Vagina (tissue), 2 donors: ENCODE results near the gene UBE2G2. TPM values are rescaled to one million over a fixed set of nuclear protein-coding genes. Genes with fewer than 3 reads are reported as not detected.

ENCODE experiments used
- DNase-seq, 2 donors: peaks; one replicate each; pipeline ENCODE4 v3.0.0-alpha.2; 2017; ENCODE audit errors: extremely low spot score in 2 of 2
- H3K27ac ChIP-seq: fragments of 200-600 bp; sonication (generic); one replicate; pipeline ENCODE4 v1.5.1; 2019
- H3K27me3 ChIP-seq: fragments of 200-600 bp; sonication (generic); one replicate; pipeline ENCODE4 v1.5.1; 2019
- H3K36me3 ChIP-seq, 2 donors: fragments of 200-600 bp; sonication (generic); one replicate each; pipeline ENCODE4 v1.5.1; 2017 to 2019
- H3K4me1 ChIP-seq: fragments of 200-600 bp; sonication (generic); one replicate; pipeline ENCODE4 v1.5.1; 2019
- H3K4me3 ChIP-seq, 2 donors: fragments of 200-600 bp; sonication (generic); 1 replicate in 1 of 2; 2 replicates in 1 of 2; pipeline ENCODE4 v1.5.1; 2016 to 2019
- H3K9me3 ChIP-seq: fragments of 200-600 bp; sonication (generic); one replicate; pipeline ENCODE4 v1.5.1; 2019
- CTCF ChIP-seq, 3 experiments: fragments of 450-650 bp in 2 of 3; fragments of 200-600 bp in 1 of 3; sonication (generic) in 1 of 3; IDR thresholded peaks; one replicate each; pipeline ENCODE4 v1.5.1; 2017 to 2019; ENCODE audit warnings: antibody characterized with exemption in 3 of 3, mild to moderate bottlenecking in 2 of 3, moderate library complexity in 2 of 3
- POLR2A ChIP-seq, 2 donors: fragments of 450-650 bp; IDR thresholded peaks; one replicate each; pipeline ENCODE4 v1.6.1; 2017; ENCODE audit warnings: antibody characterized with exemption in 2 of 2, mild to moderate bottlenecking in 2 of 2, moderate library complexity in 2 of 2
- POLR2AphosphoS5 ChIP-seq, 2 donors: sonication (generic); formaldehyde crosslinking; IDR thresholded peaks; one replicate each; pipeline ENCODE4 v1.9.0; 2017; ENCODE audit warnings: antibody characterized with exemption in 2 of 2, mild to moderate bottlenecking in 2 of 2, low read depth in 1 of 2; ENCODE audit not compliant: insufficient read depth in 1 of 2
- intact Hi-C: fragments of 100-400 bp; cut with DNase I; formaldehyde crosslinking; loops from one replicate; pipeline ENCODE4 v1.15.1; 2023
- total RNA-seq: library from RNA; depleted of rRNA; stranded (reverse); fragments of >200 nt; gene quantifications from one replicate; pipeline ENCODE4 v1.2.3, GENCODE V29; 2016

The UBE2G2 gene
- total RNA-seq, 1 donor from 2014 or later = 96.5 TPM

DNA sequence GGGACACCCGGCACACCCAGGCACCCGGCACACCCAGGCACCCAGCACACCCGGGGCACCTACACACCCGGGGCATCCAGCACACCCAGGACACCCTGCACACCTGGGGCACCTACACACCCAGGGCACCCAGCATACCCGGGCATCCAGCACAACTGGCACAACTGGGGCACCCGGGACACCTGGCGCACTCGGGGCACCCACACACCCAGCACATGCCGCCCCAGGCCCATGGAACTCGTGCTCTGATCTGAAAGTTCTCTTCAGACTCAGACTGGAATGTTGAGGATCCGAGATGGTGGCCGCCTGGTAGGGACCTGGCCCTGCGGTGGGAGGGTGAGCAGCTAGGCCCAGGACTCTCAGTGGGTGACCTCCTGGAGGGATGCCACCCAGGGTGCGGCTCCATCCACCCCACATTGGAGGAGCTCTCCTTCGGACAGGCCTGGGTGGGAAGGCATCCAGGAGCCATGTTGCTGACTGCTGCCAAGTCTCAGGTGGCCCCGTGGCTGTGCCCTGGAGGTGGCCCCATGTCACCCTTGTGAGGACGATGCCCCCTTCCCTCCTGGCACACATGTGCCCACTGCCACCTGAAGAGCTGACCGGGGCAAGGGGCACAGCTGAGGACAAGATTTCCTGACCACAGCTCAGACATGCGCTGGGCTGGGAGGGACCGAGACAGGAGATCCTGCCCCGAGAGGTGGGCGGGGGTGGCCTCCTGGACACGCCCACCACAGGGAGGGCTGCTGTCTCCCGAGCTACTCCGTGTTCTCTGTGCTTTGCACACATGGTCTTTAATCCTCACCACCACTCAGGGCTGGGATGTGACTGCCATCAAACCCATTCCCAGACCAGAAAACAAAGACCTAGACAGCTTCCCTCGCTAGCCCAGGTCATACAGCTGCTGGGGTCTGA, 37.0 kb downstream of the UBE2G2 start:
- H3K9me3 ChIP-seq = no peaks in the 10 kb centered on the region
- no peak overlapping the region for H3K4me3 ChIP-seq
- intact Hi-C loops = no loop called here
- H3K4me1 ChIP-seq = peaks cover 12% of the 10 kb centered on the region
- no peaks in the 10 kb centered on the region for H3K36me3 ChIP-seq
- no peak overlapping the region for H3K27ac ChIP-seq
- no peak for DNase-seq
- TF ChIP-seq CTCF (IDR thresholded peaks at IDR 0.05) (no peak), POLR2A (IDR thresholded peaks at IDR 0.05) (no peak), POLR2AphosphoS5 (IDR thresholded peaks at IDR 0.05; ENCODE audit: insufficient read depth in 1 of 2, low read depth in 1 of 2) (no peak)
- no peaks in the 10 kb centered on the region for H3K27me3 ChIP-seq

DNA sequence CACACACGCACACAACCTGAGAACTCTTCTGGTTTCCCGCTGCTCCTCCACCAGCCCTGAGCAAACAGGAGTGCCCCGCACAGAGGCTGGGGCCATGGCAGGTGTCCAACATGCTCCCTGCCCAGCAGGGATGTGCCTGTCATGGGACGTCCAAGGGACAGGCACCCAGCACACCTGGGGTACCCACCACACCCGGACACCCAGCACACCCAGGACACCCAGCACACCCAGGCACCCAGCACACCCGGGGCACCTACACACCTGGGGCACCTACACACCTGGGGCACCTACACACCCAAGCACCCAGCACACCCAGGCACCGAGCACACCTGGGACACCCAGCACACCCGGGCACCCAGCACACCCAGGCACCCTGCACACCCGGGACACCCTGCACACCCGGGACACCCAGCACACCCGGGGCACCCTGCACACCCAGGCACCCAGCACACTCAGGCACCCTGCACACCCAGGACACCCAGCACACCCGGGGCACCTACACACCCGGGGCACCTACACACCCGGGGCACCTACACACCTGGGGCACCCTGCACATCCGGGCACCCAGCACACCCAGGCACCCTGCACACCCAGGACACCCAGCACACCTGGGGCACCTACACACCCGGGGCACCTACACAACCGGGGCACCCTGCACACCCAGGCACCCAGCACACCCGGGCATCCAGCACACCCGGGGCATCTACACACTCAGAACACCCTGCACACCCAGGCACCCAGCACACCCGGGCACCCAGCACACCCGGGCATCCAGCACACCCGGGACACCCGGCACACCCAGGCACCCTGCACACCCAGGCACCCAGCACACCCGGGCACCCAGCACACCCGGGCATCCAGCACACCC, 37.9 kb downstream of the UBE2G2 start:
- intact Hi-C loops = no loop called here
- TF ChIP-seq POLR2AphosphoS5 (IDR thresholded peaks at IDR 0.05; ENCODE audit: insufficient read depth in 1 of 2, low read depth in 1 of 2) (no peak), POLR2A (IDR thresholded peaks at IDR 0.05) (no peak), CTCF (IDR thresholded peaks at IDR 0.05) (no peak)
- Histone ChIP-seq H3K36me3 (no peaks in the 10 kb centered on the region), H3K9me3 (no peaks in the 10 kb centered on the region), H3K4me1 (peaks cover 12% of the 10 kb centered on the region), H3K27ac (no peak overlapping the region), H3K27me3 (no peaks in the 10 kb centered on the region), H3K4me3 (no peak overlapping the region)
- DNase-seq = no peak

GRCh38 chr21:44763050-44763378, 38.6 kb downstream of the UBE2G2 start:
- Histone ChIP-seq H3K4me1 (peaks cover 12% of the 10 kb centered on the region), H3K9me3 (no peaks in the 10 kb centered on the region), H3K27me3 (no peaks in the 10 kb centered on the region), H3K4me3 (no peak overlapping the region), H3K27ac (no peak overlapping the region), H3K36me3 (no peaks in the 10 kb centered on the region)
- TF ChIP-seq POLR2A (IDR thresholded peaks at IDR 0.05) = no peak
- TF ChIP-seq CTCF (IDR thresholded peaks at IDR 0.05) = no peak
- no peak for TF ChIP-seq POLR2AphosphoS5 (IDR thresholded peaks at IDR 0.05; ENCODE audit: insufficient read depth in 1 of 2, low read depth in 1 of 2)
- no peak for DNase-seq
- intact Hi-C loops = no loop called here

- no peaks in the 10 kb centered on the region for H3K36me3 ChIP-seq
- TF ChIP-seq POLR2A (IDR thresholded peaks at IDR 0.05) (no peak), CTCF (IDR thresholded peaks at IDR 0.05) (no peak), POLR2AphosphoS5 (IDR thresholded peaks at IDR 0.05; ENCODE audit: insufficient read depth in 1 of 2, low read depth in 1 of 2) (no peak)
- H3K9me3 ChIP-seq = no peaks in the 10 kb centered on the region
- no peak overlapping the region for H3K4me3 ChIP-seq
- H3K4me1 ChIP-seq = peaks cover 12% of the 10 kb centered on the region
- H3K27me3 ChIP-seq = no peaks in the 10 kb centered on the region
- no peak overlapping the region for H3K27ac ChIP-seq
- intact Hi-C loops = no loop called here
- no peak for DNase-seq
These were observed 39.2 kb downstream of the UBE2G2 start for GRCh38 chr21:44762221-44763049.
